Hepatocyte (in vitro differentiated cells): ENCODE data around the gene MOV10L1. TPM values are rescaled to one million over a fixed set of nuclear protein-coding genes. Genes with fewer than 3 reads are reported as not detected.

Source experiments
- DNase-seq: peaks from one replicate; pipeline ENCODE4 v3.0.0-alpha.2; 2016; ENCODE audit warnings: low spot score
- H2AFZ ChIP-seq: fragments of 200-600 bp; sonication (generic); 2 replicates; pipeline ENCODE4 v1.6.0; 2016; ENCODE audit warnings: antibody characterized with exemption, mild to moderate bottlenecking
- H3K27ac ChIP-seq: fragments of 200-600 bp; sonication (generic); 2 replicates; pipeline ENCODE4 v1.5.1; 2016; ENCODE audit warnings: mild to moderate bottlenecking
- H3K27me3 ChIP-seq: fragments of 200-600 bp; sonication (generic); 2 replicates; pipeline ENCODE4 v1.6.1; 2016
- H3K36me3 ChIP-seq: fragments of 200-600 bp; sonication (generic); replicated peaks from 2 replicates; pipeline ENCODE4 v1.5.1; 2016; ENCODE audit warnings: low read depth; ENCODE audit not compliant: insufficient read depth
- H3K4me1 ChIP-seq: fragments of 200-600 bp; sonication (generic); 2 replicates; pipeline ENCODE4 v1.5.1; 2016; ENCODE audit warnings: mild to moderate bottlenecking, moderate library complexity; ENCODE audit not compliant: insufficient read depth
- H3K4me2 ChIP-seq: fragments of 200-600 bp; sonication (generic); 2 replicates; pipeline ENCODE4 v1.6.0; 2016
- H3K4me3 ChIP-seq: fragments of 200-600 bp; sonication (generic); 2 replicates; pipeline ENCODE4 v1.5.1; 2016; ENCODE audit warnings: mild to moderate bottlenecking
- H3K79me2 ChIP-seq: fragments of 200-600 bp; sonication (generic); 2 replicates; pipeline ENCODE4 v1.6.0; 2017; ENCODE audit warnings: mild to moderate bottlenecking
- H3K9me2 ChIP-seq: fragments of 200-600 bp; sonication (generic); replicated peaks from 2 replicates; pipeline ENCODE4 v1.6.0; 2017; ENCODE audit warnings: mild to moderate bottlenecking; ENCODE audit not compliant: insufficient read depth
- H3K9me3 ChIP-seq: fragments of 200-600 bp; sonication (generic); 2 replicates; pipeline ENCODE4 v1.5.1; 2016; ENCODE audit warnings: low read depth, mild to moderate bottlenecking
- H4K20me1 ChIP-seq: fragments of 200-600 bp; sonication (generic); 2 replicates; pipeline ENCODE4 v1.6.0; 2016; ENCODE audit warnings: mild to moderate bottlenecking; ENCODE audit not compliant: insufficient read depth, poor library complexity, severe bottlenecking
- CTCF ChIP-seq: fragments of 200-600 bp; sonication (generic); IDR thresholded peaks from 2 replicates; pipeline ENCODE4 v1.5.1; 2016; ENCODE audit warnings: antibody characterized with exemption, mild to moderate bottlenecking; ENCODE audit not compliant: poor library complexity
- EZH2 ChIP-seq: fragments of 200-600 bp; sonication (generic); IDR thresholded peaks from 2 replicates; pipeline ENCODE4 v1.6.1; 2016; ENCODE audit warnings: antibody characterized with exemption, mild to moderate bottlenecking, borderline replicate concordance
- EZH2phosphoT487 ChIP-seq: fragments of 200-600 bp; sonication (generic); IDR thresholded peaks from one replicate; pipeline ENCODE4 v1.6.1; 2018; ENCODE audit warnings: antibody characterized with exemption, mild to moderate bottlenecking, low read depth, moderate library complexity; ENCODE audit not compliant: unreplicated experiment, severe bottlenecking
- WGBS: methylation state at CpG from one replicate; pipeline ENCODE4 v1.1.6; 2016; ENCODE audit warnings: low lambda C conversion rate; ENCODE audit errors: missing lambda C conversion rate; 5-methylcytosine and 5-hydroxymethylcytosine counted together
- polyA plus RNA-seq: library from polyadenylated mRNA; unstranded; fragments of >200 nt; fragmentation: Nextera tagmentation; extraction: Ambion mirVana; gene quantifications from 2 replicates; pipeline ENCODE4 v1.2.1, GENCODE V29; 2016
- total RNA-seq: library from RNA; depleted of rRNA; stranded (reverse); fragments of >200 nt; gene quantifications from 2 replicates; pipeline ENCODE4 v1.2.3, GENCODE V29; 2014

Gene MOV10L1
- total and polyA plus RNA-seq, 2 experiments from 2014 or later: 0.36 to 3.6 TPM

GRCh38 chr22:50098052-50098451 lies 8.2 kb downstream of the MOV10L1 start:
- no peak for TF ChIP-seq EZH2phosphoT487
- TF ChIP-seq EZH2: no peak
- no peak for TF ChIP-seq CTCF
- 97% methylated on average over 3 of the region's 3 CpGs for WGBS
- no peak overlapping the region for H3K4me2 ChIP-seq

GRCh38 chr22:50101870-50102565 lies 12.2 kb downstream of the MOV10L1 start:
- H3K27ac ChIP-seq: no peak overlapping the region
- 88% methylated on average over 10 of the region's 10 CpGs for WGBS
- H4K20me1 ChIP-seq: no peaks in the 10 kb centered on the region
- no peaks in the 10 kb centered on the region for H3K79me2 ChIP-seq
- no peaks in the 10 kb centered on the region for H3K9me3 ChIP-seq
- H2AFZ ChIP-seq: no peak overlapping the region
- TF ChIP-seq EZH2phosphoT487 (no peak), EZH2 (no peak), CTCF (no peak)
- H3K4me1 ChIP-seq: peaks cover 5% of the 10 kb centered on the region
- no peak overlapping the region for H3K4me2 ChIP-seq
- no peaks in the 10 kb centered on the region for H3K9me2 ChIP-seq
- H3K4me3 ChIP-seq: no peak overlapping the region
- H3K36me3 ChIP-seq: no peaks in the 10 kb centered on the region
- H3K27me3 ChIP-seq: no peaks in the 10 kb centered on the region
- DNase-seq: no peak

More at GRCh38 chr22:50098052-50098451, 8.2 kb downstream of the MOV10L1 start:
- Histone ChIP-seq H3K9me3 (no peaks in the 10 kb centered on the region), H3K27ac (no peak overlapping the region), H2AFZ (no peak overlapping the region), H3K4me1 (no peaks in the 10 kb centered on the region), H4K20me1 (no peaks in the 10 kb centered on the region), H3K79me2 (no peaks in the 10 kb centered on the region), H3K4me3 (no peak overlapping the region), H3K36me3 (no peaks in the 10 kb centered on the region), H3K27me3 (no peaks in the 10 kb centered on the region), H3K9me2 (no peaks in the 10 kb centered on the region)
- DNase-seq: no peak

- no peaks in the 10 kb centered on the region for H4K20me1 ChIP-seq
- H3K4me3 ChIP-seq: no peak overlapping the region
- TF ChIP-seq EZH2phosphoT487: no peak
- no peak for TF ChIP-seq EZH2
- no peak for TF ChIP-seq CTCF
- H3K4me1 ChIP-seq: peaks cover 5% of the 10 kb centered on the region
- H3K9me2 ChIP-seq: no peaks in the 10 kb centered on the region
- no peaks in the 10 kb centered on the region for H3K36me3 ChIP-seq
- no peaks in the 10 kb centered on the region for H3K9me3 ChIP-seq
- WGBS: 73% methylated on average over 11 of the region's 11 CpGs
- H3K4me2 ChIP-seq: no peak overlapping the region
- H3K27ac ChIP-seq: no peak overlapping the region
- no peaks in the 10 kb centered on the region for H3K79me2 ChIP-seq
- H3K27me3 ChIP-seq: no peaks in the 10 kb centered on the region
- no peak overlapping the region for H2AFZ ChIP-seq
- DNase-seq: no peak
These were observed 13.1 kb downstream of the MOV10L1 start for GRCh38 chr22:50102946-50103345.
